ENCODE results near the gene ELMO1.

DNA sequence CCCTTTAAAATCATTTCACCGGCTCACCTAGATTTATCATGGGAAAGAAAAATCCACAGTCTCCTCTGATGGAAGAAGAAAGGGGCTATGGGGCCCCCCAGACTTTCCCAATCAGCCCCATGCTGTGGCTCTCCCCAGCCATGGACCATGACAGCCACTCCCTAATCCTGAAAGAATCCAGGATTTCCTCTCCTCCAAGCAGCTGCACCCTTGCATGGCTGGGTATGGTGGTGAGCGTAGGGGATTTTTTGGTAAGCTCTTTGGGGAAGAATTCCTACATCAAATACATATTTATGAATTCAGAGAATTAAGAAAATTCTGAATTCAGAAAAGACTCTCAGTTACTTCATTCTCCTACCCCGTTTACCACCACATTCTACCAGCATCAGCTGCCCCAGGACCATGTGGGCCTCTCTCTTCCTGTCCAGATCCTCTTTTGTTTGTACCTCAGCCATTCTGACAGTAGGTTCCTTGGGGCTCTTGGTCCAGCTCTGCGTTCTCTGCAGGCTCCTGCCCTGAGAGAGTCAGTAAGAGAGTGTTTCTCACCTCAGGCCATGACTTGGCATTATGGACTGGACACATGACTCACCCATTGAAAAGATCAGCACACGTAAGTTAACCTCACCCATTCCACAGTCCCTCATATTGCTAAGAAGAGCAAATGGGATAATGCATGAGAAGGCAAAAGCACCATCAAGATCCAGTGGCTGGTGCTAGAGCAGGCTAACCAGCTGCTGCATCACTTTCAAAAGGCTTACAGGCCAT, 337.8 kb downstream of the ELMO1 start:
- TF ChIP-seq, protein P1, sequence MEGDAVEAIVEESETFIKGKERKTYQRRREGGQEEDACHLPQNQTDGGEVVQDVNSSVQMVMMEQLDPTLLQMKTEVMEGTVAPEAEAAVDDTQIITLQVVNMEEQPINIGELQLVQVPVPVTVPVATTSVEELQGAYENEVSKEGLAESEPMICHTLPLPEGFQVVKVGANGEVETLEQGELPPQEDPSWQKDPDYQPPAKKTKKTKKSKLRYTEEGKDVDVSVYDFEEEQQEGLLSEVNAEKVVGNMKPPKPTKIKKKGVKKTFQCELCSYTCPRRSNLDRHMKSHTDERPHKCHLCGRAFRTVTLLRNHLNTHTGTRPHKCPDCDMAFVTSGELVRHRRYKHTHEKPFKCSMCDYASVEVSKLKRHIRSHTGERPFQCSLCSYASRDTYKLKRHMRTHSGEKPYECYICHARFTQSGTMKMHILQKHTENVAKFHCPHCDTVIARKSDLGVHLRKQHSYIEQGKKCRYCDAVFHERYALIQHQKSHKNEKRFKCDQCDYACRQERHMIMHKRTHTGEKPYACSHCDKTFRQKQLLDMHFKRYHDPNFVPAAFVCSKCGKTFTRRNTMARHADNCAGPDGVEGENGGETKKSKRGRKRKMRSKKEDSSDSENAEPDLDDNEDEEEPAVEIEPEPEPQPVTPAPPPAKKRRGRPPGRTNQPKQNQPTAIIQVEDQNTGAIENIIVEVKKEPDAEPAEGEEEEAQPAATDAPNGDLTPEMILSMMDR (IDR thresholded peaks at IDR 0.05; ENCODE audit: borderline replicate concordance, extremely low read depth, low read length, poor library complexity, severe bottlenecking): no peak
- TF ChIP-seq EZH2 (IDR thresholded peaks at IDR 0.05; ENCODE audit: borderline replicate concordance, low read depth, low read length, severe bottlenecking): no peak

Measured in DND-41 (cell line).